MM.1S (cell line): ENCODE data around the gene IL1RAPL1.

Experiments
- CTCF ChIP-seq: fragments of 300-600 bp; sonication (generic); IDR thresholded peaks from 2 replicates; pipeline ENCODE4 v1.5.1; 2016; ENCODE audit warnings: antibody characterized with exemption, low read length, mixed read lengths
- EZH2 ChIP-seq: fragments of 300-600 bp; sonication (generic); optimal IDR thresholded peaks from 2 replicates; pipeline ENCODE3; 2017; ENCODE audit warnings: low read depth, mild to moderate bottlenecking, antibody characterized with exemption, low read length, mixed read lengths
- EZH2phosphoT487 ChIP-seq: fragments of 300-600 bp; sonication (generic); IDR thresholded peaks from 2 replicates; pipeline ENCODE4 v1.6.1; 2018; ENCODE audit warnings: antibody characterized with exemption, low read length

GRCh38 chrX:29110041-29110440 is 522.8 kb downstream of the IL1RAPL1 start:
- TF ChIP-seq CTCF (no peak), EZH2phosphoT487 (no peak), EZH2 (no peak)
